Measurements from ENCODE around the gene CIPC.

- no peak for TF ChIP-seq ZNF274 (IDR thresholded peaks at IDR 0.05; ENCODE audit: low read depth, low read length)
- no peak for TF ChIP-seq YY1 (IDR thresholded peaks at IDR 0.05; ENCODE audit: insufficient read depth, insufficient read length)
- TF ChIP-seq SUZ12 (IDR thresholded peaks at IDR 0.05; ENCODE audit: extremely low read depth, insufficient read depth, insufficient read length) = no peak
Observed at GRCh38 chr14:77126461-77126990, 28.5 kb downstream of the CIPC start.

Data from NT2/D1 (cell line).